GM19043 (cell line): ENCODE results near the gene SPINK8.
"Not testable (repeated sequence)": the region's sequence is repeated elsewhere in the genome, so short reads cannot be mapped to it uniquely, and the experiment has no call there.

Source experiments
- ATAC-seq: cut with Tn5 transposase; IDR thresholded peaks from one replicate; pipeline ENCODE4 v1.9.1; 2021; ENCODE audit warnings: low read depth; ENCODE audit not compliant: unreplicated experiment

Gene SPINK8

GRCh38 chr3:48280881-48281280, 52.6 kb downstream of the SPINK8 start:
- no peak for ATAC-seq

GRCh38 chr3:48278884-48279559, 54.4 kb downstream of the SPINK8 start:
- ATAC-seq = no peak

GRCh38 chr3:48276911-48277641, 56.4 kb downstream of the SPINK8 start:
- no peak for ATAC-seq

- ATAC-seq = no peak
Observed at GRCh38 chr3:48275287-48276027, 58.0 kb downstream of the SPINK8 start.

- no peak for ATAC-seq
Observed at GRCh38 chr3:48274452-48274851, 59.0 kb downstream of the SPINK8 start.

GRCh38 chr3:48273594-48274211, 59.8 kb downstream of the SPINK8 start:
- no peak for ATAC-seq

GRCh38 chr3:48271763-48272498, 61.5 kb downstream of the SPINK8 start:
- no peak for ATAC-seq

GRCh38 chr3:48271223-48271622, 62.2 kb downstream of the SPINK8 start:
- ATAC-seq = not testable (repeated sequence)

- ATAC-seq = no peak
Observed at GRCh38 chr3:48270306-48270705, 63.2 kb downstream of the SPINK8 start.

- no peak for ATAC-seq
Observed at GRCh38 chr3:48269592-48269991, 63.9 kb downstream of the SPINK8 start.

- ATAC-seq = no peak
Observed at GRCh38 chr3:48268936-48269561, 64.4 kb downstream of the SPINK8 start.

GRCh38 chr3:48268381-48268935, 65.0 kb downstream of the SPINK8 start:
- no peak for ATAC-seq

GRCh38 chr3:48267782-48268181, 65.7 kb downstream of the SPINK8 start:
- ATAC-seq = no peak

- ATAC-seq = no peak
Observed at GRCh38 chr3:48258530-48258929, 74.9 kb downstream of the SPINK8 start.
